GF-D8 (cell line): Measurements from ENCODE around the gene POLR3F.
"Not testable (repeated sequence)": the region's sequence is repeated elsewhere in the genome, so short reads cannot be mapped to it uniquely, and the experiment has no call there.

Source experiments
- DNase-seq: peaks from one replicate; lab custom pipeline; 2025; lab: John Stamatoyannopoulos, UW

Gene POLR3F

GRCh38 chr20:18506744-18507143, 39.6 kb downstream of the POLR3F start:
- DNase-seq = no peak

DNA sequence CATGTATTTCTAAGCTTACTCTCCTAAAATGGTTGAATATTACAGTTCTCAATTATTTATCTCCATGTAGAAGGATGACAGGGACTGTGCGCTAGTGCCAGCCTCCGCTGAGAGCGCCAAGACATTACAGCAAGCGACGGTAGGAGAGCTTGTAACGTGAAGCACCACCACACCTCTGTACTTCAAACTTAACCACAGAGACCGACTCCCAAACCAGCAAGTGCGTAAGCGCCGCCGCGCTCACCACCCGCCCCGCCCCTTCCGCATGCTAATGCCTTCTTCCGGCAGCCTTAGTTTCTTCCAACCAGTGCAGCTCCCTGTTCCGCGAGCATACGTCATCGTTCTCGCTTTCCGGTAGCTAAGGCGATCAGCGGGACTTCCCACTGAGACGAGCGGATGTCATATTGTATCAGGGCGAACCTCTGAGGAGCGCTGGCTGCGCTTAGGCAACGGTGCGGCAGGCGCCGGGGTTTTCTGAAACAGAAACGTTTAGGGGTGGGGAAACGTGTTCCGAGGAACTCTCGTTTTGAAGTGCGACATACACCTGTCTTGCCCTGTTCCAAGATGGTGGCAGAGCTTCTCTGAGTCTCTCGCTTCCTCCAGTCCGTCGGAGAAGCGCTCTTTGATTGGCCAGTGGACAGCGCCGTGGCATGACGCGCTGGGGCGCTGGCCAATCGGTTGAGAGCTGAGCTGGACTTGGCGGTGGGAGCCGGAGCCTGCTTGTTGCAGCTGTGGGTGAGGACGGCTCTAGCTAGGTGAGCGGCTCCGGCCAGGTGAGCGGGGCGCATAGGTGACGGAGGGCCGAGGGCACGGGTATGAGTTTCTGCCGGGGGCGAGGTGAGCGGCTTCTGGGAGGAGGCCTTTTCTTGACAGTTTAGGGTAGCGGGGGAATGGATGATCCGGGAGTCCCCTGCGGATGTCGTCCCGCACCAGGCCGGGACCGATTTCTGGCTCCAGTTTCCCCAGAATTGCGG, 40.3 kb downstream of the POLR3F start, which contains the start of gene SEC23B:
SEC23B (plus strand) TSS at position 723 of the 974 bp plus-strand sequence. CDS start 2,896 bp downstream, outside the sequence.
- DNase-seq = peak; percentile 92

DNA sequence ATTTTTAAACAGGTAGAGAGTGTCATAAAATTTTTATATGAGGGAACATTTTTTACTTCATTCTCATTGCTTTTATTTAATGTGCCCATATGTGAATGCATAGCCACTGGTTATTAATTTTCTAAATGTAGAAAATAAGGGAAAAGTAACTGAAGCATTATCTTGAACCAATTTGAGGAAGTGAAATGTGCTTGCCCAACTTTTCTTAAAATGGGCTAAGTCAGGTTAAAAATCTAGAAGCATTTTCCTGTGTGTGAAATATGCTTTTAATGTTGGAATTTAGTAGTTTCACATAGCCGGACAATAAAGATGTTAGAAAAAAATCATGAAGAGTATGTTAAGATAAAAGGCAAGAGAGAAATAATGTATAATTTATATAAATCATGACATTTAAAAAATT, 44.4 kb downstream of the POLR3F start:
- DNase-seq = peak; percentile 57

- DNase-seq = no peak
Observed at GRCh38 chr20:18513208-18513607, 46.0 kb downstream of the POLR3F start.

DNA sequence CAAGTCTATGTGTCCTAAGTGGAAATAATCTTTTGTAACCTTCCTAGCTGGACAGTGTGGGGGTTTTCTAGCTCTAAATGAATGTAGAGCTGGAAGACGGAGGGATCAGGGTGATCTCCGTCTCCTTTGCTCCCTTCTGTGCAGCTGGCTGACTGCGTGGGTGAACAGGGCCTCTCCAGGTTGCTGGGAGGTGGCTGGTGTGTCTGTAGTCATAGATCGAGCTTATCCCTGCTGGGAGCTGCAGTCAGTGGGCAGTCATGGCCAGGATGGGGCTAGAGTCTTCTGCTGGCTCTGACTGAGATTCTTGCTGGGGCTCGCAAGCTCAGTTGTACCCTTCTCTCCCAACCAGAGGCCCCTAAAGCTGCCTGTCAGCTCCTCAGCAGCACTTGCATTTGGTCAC, 46.9 kb downstream of the POLR3F start:
- DNase-seq = no peak

DNA sequence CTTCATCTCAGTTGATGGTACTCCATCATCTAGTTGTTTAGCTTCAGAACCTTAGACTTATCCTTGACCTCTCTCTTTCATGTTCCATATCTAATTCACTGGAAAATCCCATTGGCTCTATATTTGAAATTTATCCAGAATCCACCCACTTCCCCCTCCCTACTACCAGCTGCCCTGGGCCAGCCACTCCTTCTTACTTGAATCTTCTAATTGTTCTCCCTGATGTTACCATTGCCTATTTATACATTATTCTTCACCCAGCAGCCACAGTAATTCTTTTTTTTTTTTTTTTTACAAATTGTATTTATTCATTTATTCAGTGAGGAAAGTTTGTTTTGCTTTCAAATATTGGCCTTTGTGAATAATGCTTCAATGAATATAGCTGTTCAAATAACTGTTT, 48.8 kb downstream of the POLR3F start:
- DNase-seq = no peak

GRCh38 chr20:18522066-18522465, 54.9 kb downstream of the POLR3F start:
- not testable (repeated sequence) for DNase-seq

DNA sequence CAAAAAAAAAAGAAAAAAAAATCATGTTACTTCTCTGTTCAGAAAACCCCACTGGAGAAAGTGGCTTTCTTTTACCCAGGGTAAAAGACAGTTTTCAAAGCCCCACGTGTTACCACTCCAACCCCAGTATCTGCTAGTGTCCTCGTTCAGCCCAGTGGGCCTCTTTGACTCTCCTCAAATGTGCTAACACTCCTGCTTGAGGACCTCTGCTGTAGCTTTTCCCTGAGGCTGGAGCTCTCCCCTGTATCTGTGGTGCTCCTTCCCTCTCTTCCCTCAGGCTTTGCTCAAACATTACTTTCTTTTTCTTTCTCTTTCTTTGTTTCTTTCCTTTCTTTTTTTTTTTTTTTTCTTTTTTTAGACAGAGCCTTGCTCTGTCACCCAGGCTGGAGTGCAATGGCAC, 55.9 kb downstream of the POLR3F start:
- no peak for DNase-seq

GRCh38 chr20:18524646-18525045, 57.5 kb downstream of the POLR3F start:
- no peak for DNase-seq

GRCh38 chr20:18526761-18527160, 59.6 kb downstream of the POLR3F start:
- DNase-seq = not testable (repeated sequence)

DNA sequence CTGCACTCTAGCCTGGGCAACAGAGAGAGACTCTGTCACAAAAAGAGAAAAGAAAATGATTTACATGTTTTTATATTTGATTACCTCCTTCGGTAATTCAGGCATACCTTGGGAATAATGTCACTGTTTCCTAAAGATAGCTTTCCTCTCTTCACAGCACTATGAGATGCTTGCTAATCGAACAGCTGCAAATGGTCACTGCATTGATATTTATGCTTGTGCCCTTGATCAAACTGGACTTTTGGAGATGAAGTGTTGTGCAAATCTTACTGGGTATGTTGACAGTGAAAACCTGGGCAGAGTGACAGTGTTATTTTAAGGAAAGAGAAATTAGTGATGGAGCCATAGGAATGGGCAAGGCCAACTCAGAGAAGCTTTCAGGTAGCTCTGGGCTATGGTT, 60.1 kb downstream of the POLR3F start:
- no peak for DNase-seq

GRCh38 chr20:18527836-18528235, 60.6 kb downstream of the POLR3F start:
- no peak for DNase-seq

DNA sequence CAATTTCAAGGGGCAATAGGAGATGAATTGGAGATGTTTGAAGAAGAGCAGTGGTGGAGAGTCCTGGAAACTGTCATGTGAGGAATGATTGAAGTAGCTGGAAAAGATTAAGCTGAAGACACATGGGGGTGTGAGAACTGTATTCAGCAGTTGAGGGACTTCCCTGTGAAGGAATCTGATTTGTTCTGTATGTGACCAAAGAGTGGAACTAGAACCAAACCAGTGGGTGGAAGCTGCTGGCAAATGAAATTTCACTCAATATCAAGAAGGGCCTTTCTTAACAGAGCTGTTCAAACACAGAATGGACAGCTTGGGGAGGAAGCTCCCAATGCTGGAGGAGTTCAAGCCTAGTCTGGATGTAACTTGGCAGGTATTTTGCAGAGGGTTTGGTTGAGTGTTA, 61.9 kb downstream of the POLR3F start:
- no peak for DNase-seq

DNA sequence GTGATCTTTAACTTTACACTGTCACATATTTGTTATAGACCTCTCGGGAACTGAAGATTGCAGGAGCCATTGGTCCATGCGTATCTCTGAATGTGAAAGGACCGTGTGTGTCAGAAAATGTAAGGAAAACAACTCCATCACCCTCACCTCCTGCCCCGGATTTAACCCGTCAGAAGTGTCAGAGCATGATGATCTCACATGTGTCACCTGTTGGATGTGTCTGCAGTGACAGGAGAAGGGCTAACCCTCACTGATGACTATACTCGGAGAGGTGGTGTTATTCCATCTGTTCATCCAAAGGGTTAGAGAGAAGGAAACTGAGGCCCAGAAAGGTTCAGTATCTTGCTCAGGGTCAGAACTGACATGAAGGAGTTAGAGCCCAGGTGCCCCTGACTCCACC, 65.4 kb downstream of the POLR3F start:
- DNase-seq = no peak

GRCh38 chr20:18533491-18533890, 66.3 kb downstream of the POLR3F start:
- DNase-seq = no peak

DNA sequence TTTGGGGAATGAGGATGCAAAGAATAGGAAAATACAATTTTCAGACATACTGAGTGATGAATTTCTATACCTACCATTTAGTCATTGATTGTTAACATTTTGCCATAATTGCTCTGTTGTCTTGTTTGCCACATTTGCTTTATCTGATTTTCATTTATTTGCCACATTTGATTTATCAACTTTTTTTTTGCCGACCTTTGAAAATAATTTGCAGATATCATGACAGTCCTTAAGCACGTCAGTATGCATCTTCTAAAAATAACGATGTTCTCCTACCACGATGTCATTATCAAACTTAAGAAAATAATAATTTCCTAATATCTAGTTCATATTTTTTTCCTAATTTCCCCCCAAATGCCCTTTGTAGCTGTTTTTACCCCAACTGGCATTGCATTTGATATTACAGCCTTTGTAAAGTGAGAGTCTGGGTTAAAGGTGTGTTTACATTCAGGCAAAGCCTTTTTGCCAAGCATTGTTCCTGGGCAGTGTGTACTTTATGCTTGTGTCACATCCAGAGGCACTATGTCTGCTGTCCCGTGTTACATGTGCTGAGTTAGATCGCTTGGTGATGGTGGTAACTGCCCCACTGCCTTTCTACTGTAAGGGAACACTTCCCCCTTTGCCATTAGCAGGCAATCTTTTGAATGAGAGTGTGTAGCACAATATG, 66.9 kb downstream of the POLR3F start:
- DNase-seq = no peak
